ENCODE data around the gene CIART.

DNA sequence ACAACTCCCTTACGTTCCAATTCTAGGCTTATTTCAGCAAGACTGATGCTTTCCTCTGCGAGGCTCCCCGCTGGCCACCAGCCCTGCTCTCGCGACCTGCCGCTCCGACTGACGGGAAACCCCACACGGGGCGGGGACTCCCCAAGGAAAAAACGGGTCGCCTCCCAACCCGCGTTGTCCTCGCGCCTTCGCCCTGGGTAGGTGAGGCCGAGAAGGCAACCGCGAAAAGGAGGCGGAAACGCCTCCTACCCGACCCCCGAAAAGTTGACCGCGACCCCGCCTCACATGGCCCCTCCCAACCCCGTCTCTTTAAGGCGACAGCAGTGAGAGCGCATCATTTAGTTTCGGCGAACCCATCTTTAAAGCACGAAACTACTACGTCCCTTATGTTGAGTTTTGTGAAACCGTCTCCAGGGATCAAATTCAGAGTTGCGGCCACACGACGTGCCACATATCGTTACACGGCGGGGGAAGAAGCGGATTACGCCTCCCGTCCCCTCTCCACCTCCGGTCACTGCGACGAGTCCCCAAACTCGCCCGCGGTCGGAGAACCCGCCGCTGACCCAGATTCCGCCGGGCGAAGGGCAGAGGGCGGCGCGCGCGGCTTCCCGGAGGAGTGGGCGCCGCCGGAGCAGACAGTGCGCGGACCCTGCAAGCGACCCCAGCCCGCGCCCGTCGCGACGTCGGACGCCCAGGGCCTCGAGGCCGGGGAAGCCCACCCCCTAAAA is 47.6 kb upstream of the CIART start:
- peak; percentile 94 for TF ChIP-seq POLR2AphosphoS5 (IDR thresholded peaks at IDR 0.05; ENCODE audit: low read depth, low read length)
- TF ChIP-seq PAX5 (IDR thresholded peaks at IDR 0.05; ENCODE audit: insufficient read depth, low read length, severe bottlenecking), result no peak
